ENCODE data around the gene APOL2.

DNA sequence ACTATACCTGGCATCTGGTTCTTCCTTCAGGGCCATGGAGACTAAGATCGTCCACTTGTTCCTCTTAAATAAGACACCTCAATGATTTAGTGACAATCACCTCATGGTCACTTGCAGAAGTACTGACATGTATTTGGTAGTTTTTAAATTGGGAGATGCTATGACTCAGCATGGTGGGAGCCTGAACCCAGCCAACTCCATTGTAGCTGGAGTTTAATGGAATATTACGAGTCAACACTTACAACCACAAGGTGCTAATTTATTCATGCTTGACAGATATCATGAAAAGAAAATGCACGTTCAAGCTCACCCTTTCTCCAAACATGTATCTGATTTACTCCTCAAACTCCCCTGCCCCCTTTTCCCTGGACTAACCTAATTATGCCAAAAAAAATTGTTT, 62.2 kb downstream of the APOL2 start:
- TF ChIP-seq, protein P1, sequence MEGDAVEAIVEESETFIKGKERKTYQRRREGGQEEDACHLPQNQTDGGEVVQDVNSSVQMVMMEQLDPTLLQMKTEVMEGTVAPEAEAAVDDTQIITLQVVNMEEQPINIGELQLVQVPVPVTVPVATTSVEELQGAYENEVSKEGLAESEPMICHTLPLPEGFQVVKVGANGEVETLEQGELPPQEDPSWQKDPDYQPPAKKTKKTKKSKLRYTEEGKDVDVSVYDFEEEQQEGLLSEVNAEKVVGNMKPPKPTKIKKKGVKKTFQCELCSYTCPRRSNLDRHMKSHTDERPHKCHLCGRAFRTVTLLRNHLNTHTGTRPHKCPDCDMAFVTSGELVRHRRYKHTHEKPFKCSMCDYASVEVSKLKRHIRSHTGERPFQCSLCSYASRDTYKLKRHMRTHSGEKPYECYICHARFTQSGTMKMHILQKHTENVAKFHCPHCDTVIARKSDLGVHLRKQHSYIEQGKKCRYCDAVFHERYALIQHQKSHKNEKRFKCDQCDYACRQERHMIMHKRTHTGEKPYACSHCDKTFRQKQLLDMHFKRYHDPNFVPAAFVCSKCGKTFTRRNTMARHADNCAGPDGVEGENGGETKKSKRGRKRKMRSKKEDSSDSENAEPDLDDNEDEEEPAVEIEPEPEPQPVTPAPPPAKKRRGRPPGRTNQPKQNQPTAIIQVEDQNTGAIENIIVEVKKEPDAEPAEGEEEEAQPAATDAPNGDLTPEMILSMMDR (IDR thresholded peaks at IDR 0.05), result no peak
- TF ChIP-seq POLR2A (IDR thresholded peaks at IDR 0.05), result no peak
